Measurements from ENCODE around the gene ARHGAP8.
"Not testable (repeated sequence)": the region's sequence is repeated elsewhere in the genome, so short reads cannot be mapped to it uniquely, and the experiment has no call there.

The ARHGAP8 gene

DNA sequence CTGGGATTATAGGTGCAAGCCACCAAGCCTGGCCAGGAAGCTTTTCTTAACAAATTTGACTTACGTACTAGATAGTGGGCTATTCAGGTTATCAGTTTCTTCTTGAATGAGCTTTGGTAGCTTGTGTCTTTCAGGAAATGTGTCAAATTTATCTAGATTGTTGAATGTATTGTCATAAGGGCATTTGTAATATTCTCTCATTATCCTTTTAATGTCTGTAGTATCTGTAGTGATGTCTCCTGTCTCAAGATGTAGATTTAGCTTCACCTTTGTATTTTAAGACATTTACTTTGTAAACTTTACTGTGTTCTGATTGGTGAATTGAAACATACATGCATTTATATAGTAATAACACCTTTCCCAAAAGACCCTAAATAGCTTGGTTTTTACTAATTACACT lies 20.7 kb downstream of the ARHGAP8 start:
- DNase-seq (ENCODE audit: low read depth), result no peak

GRCh38 chr22:44775862-44776261 lies 23.5 kb downstream of the ARHGAP8 start:
- DNase-seq (ENCODE audit: low read depth), result no peak

DNA sequence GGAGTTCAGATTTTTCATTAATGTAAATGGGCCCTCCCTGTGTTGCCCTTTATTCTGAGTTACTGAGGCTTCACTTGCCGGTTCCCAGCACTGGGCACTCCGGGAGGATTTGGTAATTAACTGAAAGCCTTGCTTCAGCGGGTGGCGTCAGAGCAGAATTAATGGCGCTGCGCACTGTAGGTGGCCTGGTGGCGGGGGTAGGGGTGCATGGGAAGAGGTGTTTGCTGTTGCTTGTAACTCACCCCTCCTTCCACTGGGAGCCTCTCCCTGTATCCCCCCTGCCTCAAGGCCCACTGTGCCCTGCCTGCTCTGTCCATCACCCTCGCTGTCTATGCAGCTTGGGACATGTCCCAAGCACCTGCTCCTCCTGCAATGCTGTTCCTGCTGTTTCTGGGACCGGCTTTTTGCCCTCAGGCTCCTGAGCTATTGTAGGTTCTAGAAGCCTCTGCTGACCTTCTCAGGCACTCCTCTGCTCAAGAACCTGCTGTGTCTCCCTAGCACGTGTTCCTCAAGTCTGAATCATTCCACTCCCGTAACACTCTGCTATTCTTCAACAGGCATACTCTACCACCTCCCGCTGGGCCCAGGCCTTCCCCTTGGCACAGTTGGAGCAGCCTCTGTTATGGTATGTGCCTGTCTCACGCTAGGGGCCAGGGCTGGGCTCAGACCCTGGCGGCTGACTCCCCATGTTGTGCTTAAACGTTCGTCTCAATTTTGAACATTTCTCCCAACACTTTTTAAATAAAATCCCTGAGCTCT lies 24.4 kb downstream of the ARHGAP8 start:
- no peak for DNase-seq (ENCODE audit: low read depth)

GRCh38 chr22:44777364-44777755 lies 25.0 kb downstream of the ARHGAP8 start:
- DNase-seq (ENCODE audit: low read depth), result no peak

DNA sequence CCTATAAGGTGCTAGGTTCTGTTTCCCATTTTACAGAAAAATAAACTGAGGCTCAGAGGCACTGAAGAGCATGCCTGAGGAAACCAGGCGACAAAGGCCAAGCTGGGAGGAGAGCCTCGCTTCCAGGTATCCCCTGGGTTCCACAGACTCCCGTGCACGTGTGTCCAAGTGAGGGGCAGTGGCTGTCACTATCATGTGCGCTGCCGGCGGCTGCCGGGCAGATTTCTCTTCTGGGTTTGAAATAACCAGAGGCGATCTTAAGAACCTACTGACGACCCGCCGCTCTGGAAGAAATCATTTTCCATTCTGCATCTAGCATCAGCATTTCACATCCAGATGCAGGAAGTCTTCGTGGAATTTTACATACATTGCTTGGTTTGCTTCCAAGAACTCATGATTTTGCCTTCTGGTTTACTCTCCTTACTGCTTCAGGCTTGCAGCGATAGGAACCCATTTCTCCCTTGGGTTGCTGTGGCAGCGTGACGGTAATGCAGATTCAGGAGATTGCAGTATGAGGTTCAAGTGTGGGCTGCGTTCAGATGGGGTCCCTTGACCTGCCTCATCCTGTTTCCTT lies 28.6 kb downstream of the ARHGAP8 start:
- no peak for DNase-seq (ENCODE audit: low read depth)

- no peak for DNase-seq (ENCODE audit: low read depth)
Observed at GRCh38 chr22:44782363-44782963, 30.1 kb downstream of the ARHGAP8 start.

GRCh38 chr22:44783091-44783490 lies 30.7 kb downstream of the ARHGAP8 start:
- no peak for DNase-seq (ENCODE audit: low read depth)

DNA sequence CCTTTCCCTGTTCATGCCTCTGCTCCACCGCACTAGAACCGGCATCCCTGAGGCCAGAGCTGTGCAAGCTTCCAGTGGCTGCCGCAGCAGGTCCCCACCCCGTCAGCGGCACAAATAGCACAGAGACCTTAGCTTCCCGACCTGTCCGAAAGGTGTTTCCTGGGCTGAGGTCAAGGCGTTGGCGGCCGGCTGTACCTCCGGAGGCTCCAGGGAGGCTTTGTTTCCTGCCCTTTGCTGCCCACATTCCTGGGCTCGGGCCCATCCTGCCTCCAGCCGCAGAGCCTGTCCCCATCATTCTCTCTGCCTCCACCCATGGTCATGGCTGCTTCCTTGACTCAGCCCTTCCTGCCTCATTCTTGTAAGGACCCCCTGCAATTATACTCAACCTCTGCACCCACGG lies 31.2 kb downstream of the ARHGAP8 start:
- DNase-seq (ENCODE audit: low read depth), result no peak

- no peak for DNase-seq (ENCODE audit: low read depth)
Observed at GRCh38 chr22:44786136-44786535, 33.8 kb downstream of the ARHGAP8 start.

DNA sequence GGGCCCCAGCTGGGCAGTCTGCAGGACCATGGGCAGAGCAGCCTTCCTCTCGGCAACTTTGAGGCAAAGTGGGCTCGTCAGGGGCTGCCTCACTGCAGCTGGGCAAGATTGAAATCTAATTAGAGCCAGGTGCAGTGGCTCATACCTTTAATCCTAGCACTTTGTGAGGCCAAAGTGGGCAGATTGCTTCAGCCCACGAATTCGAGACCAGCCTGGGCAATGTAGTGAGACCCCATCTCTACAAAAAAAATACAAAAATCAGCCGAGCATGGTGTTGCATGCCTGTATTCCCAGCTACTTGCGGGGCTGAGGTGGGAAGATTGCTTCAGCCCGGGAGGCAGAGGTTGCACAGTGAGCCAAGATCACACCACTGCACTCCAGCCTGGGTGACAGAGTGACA lies 34.2 kb downstream of the ARHGAP8 start:
- no peak for DNase-seq (ENCODE audit: low read depth)

DNA sequence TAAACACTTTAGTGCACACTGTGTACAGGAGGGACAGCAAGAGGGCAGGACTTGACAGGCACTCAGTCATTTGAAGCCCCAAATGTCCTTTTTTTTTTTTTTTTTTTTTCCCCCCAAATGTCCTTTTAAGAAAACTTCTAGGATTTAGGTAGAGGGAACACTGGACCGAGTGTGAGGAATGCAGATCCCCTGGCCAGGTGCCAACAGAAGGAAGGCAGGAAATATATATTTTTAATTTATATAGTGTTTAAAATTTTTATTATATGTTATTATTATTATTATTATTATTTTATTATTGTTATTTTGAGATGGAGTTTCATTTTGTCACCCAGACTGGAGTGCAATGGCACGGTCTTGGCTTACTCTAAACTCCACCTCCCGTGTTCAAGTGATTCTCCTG lies 35.5 kb downstream of the ARHGAP8 start:
- DNase-seq (ENCODE audit: low read depth), result no peak

DNA sequence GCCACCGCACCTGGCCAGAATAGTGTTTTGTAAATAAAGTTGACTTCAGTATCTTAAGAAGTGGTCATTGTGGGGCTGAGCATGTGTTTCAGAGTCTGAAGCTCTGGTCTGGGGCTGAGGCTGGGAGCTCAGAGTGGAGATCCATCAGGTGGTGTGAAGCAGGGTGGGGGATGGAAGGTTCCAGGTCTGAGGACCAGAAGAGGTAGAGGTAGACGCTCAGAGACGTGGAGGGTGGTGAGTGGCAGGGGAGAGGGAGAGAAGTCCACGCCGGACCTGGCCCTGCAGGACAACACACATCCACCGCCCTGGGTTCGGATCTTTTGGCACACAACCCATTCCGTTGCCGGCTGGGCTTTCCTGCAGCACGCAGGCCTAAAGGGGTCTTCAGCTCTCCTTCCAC lies 40.7 kb downstream of the ARHGAP8 start:
- DNase-seq (ENCODE audit: low read depth), result no peak

- DNase-seq (ENCODE audit: low read depth), result no peak
Observed at GRCh38 chr22:44793506-44794172, 41.3 kb downstream of the ARHGAP8 start.

DNA sequence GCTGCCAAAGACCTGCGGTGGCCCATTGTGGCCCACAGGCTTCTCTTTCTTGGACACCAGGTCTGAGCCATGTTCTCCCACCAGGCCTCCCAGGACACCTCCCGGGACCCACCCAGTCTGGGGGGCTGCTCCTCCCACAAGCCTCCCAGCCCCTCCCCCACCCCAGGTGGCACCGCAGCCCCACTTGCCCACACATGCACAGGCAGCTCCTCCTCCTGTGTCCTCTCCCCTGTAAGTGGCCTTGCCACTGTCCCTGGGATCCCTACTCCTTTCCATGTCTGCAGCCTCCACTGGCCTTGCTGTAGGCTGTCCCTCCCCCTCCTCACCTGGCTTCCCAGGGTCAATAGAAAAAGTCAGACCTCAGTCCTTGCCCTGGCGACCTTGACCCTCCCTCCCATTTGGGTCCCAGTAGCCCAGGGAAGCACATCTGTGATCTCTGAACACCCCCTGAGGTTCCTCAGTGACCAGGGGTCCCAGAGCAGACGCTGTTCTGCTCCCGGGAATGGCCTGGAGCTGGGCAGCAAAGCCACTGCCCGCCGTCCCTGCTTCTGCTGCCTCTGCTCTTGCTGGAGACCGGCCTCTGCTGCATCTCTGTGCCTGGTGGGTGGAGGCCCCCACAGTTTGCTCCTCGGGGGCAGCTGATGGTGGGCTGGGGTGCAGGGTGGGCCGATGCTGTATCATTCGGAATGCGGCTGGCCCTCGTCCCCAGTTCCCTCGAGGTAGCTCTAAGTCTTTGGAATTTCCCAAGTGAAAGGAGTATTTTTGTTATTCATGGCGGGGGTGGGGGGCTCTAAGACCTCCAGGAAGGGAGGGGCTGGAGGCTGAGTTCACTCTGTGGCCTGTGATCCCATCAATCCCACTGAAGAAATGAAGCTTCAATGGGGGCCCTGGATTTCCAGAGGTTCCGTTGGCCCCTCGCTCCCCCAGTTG lies 43.6 kb downstream of the ARHGAP8 start:
- no peak for DNase-seq (ENCODE audit: low read depth)

GRCh38 chr22:44797181-44797725 lies 44.9 kb downstream of the ARHGAP8 start:
- no peak for DNase-seq (ENCODE audit: low read depth)

DNA sequence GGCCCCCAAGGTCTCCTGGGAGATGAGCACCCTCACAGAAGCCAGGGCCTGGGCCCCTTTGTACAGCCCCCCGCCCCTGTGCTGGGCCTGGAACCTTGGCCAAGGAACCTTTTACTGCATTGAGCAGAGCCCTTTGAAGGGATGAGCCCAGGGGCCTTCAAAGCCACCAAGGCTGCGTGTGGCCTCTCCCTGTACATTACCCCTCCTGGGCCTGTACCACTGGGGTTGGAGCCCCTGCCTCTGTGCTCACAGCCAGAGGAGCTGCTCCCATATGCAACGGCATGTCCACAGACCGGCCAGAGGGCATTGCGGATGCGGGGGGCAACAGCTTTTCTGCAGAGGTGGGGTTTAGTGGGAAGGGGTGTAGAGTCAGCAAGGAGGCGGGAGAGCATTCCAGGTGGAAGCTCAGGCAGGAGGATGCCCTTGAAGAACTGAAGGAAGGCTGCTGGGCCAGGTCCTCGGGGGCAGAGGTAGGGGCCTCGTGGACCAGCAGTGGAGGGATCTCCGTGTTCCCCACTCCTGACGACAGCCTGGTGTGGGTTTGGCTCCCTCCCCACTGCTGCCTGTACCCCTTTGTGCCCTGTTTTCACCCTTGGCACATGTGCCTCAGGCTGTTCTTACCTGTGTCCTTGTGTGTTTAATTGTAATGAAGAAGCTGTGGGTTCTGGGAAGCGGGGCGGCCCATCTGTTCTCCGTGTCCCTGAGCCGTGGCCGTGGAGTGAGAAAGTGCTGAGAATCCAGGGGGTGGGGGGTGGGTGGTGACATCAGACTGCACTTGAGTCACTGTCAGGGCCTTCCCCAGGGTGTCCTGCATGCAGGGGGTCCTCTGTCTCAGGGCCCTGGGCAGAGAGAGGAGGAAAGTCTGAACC lies 46.9 kb downstream of the ARHGAP8 start:
- no peak for DNase-seq (ENCODE audit: low read depth)

DNA sequence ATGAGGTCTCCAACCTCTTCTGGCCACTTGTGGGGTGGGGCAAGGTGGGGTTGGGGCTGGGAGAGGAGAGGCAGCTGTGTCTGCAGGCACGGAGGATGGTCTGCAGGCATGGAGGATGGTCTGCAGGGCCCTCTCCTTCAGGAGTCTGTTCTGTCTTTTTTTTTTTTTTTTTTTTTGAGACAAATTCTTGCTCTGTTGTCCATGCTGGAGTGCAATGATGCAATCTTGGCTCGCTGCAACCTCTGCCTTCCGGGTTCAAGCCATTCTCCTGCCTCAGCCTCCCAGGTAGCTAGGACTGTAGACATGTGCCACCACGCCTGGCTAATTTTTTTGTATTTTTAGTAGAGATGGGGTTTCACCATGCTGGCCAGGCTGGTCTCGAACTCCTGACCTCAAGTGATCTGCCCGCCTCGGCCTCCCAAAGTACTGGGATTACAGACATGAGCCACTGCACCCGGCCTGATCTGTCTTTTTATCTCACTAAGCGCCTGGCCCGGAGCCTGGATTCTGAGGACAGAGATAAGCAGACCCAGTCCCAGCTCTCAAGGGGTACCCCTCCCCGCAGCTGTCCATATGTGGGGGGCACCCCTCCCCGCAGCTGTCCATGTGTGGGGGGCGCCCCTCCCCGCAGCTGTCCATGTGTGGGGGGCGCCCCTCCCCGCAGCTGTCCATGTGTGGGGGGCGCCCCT lies 47.7 kb downstream of the ARHGAP8 start:
- not testable (repeated sequence) for DNase-seq (ENCODE audit: low read depth)

DNA sequence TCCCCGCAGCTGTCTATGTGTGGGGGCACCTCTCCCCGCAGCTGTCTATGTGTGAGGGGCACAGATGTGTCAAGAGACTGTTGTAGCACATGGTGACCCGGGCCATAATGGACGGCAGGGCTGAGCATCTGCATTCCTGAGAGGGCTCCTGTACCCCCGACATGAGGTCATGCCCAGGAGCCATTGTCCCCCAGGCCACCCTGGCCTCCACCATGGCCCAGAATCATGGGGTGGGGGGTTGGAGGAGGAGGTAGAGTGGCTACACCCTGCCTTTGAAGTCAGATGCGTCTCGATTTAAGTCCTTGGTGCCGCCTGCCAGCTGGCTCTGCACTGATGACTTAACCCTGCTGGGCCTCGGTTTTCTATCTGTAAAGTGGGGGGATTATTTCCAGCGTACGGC lies 49.1 kb downstream of the ARHGAP8 start:
- DNase-seq (ENCODE audit: low read depth), result no peak

DNA sequence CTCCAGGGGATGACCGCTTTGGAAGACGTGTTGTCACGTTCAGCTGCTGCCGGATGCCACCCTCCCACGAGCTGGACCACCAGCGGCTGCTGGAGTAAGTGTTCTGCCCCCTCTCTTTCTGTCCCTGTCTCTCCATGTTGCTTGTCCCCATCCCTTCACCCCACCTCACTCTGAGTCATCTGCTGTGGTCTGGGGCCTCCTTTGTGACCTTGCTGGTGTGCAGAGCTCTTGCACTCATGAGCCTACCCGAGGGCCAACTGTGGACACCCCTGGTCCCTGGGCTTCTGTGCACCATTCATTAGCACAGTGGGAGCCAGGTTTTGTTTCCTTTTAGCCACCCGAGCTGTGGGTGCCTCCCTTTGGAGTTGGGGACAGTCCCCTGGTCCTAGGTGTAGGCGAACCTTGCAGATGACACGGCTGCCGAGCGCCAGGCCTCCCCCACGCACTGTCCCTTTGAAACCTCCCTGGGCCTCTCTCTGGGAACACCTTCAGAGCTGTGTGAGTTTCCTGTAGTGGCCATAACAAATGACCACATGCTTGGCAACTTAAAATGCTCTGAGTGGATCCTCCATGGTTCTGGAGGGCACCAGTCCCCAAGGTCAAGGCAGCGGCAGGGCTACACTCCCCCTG lies 49.8 kb downstream of the ARHGAP8 start:
- DNase-seq (ENCODE audit: low read depth), result no peak

DNA sequence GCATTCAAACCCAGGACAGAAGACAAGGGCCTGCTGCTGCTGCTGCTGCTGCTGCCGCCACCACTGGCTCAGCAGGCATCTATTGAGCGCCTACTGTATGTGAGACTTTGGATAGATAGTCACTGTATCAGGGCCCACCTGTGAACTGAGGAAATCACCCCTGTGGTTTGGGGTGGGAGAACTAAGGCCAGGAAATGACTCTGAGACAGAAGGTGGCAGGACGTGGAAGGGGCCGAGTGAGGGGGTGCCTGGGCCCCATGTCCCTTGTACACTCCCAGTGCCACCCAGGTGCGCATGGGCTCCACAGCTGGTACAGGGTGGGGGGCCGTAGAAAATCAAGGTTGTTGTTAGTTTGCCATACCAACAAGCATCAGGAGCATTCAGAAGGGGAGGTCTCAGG lies 50.6 kb downstream of the ARHGAP8 start:
- no peak for DNase-seq (ENCODE audit: low read depth)
